Measurements from ENCODE around the gene PSENEN. TPM values are rescaled to one million over a fixed set of nuclear protein-coding genes. Genes with fewer than 3 reads are reported as not detected.

The PSENEN gene
- total RNA-seq, 1 donor from 2014 or later, result 44.7 TPM

- ATAC-seq (no peak), DNase-seq (ENCODE audit: missing footprints) (no peak)
- intact Hi-C loops (cut with DNase I), result no loop called here
Observed at GRCh38 chr19:35777086-35777841, 31.8 kb downstream of the PSENEN start.

DNA sequence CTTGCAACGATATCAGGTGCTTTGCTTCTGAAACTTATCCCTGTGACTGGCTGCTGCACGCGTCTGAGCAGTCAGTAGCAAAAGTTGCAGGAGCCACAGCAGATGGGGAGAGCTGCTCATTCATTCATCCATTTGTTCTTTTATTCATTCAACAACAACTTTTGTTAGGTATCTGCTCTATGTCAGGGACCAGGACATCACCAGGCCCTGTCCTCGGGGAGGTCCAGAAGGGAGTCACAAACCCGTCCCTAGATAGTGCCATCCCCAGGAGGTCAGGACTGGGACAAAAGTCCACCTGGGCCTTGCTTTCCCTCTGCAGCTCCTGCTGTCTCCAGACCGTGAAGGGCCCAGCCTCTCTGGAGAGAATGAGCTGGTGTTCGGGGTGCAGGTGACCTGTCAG lies 32.5 kb downstream of the PSENEN start:
- intact Hi-C loops (cut with DNase I), result no loop called here
- ATAC-seq, result no peak
- no peak for DNase-seq (ENCODE audit: missing footprints)

GRCh38 chr19:35779033-35779432 lies 33.6 kb downstream of the PSENEN start:
- no peak for DNase-seq (ENCODE audit: missing footprints)
- no peak for ATAC-seq
- intact Hi-C loops (cut with DNase I), result no loop called here

- DNase-seq (ENCODE audit: missing footprints), result no peak
- intact Hi-C loops (cut with DNase I), result no loop called here
- ATAC-seq, result no peak
Observed at GRCh38 chr19:35780058-35780457, 34.6 kb downstream of the PSENEN start.

GRCh38 chr19:35780717-35781116 lies 35.3 kb downstream of the PSENEN start:
- ATAC-seq (no peak), DNase-seq (ENCODE audit: missing footprints) (no peak)
- intact Hi-C loops (cut with DNase I), result no loop called here

- ATAC-seq (no peak), DNase-seq (ENCODE audit: missing footprints) (no peak)
- intact Hi-C loops (cut with DNase I), result no loop called here
Observed at GRCh38 chr19:35781650-35782049, 36.2 kb downstream of the PSENEN start.

DNA sequence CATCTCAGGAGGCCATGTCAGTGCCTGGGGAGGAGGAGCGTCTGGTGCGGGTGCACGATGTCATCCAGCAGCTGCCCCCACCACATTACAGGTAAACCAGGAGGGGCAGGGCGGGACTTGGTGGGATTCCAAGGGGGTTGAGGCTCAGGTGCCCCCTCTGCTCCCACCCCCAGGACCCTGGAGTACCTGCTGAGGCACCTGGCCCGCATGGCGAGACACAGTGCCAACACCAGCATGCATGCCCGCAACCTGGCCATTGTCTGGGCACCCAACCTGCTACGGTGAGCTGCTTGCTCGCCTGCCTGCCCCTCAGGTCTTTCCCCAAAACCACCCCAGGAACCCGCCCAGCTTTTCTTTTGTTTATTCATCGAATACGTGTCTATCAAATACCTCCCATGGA lies 37.1 kb downstream of the PSENEN start:
- intact Hi-C loops (cut with DNase I), result no loop called here
- DNase-seq (ENCODE audit: missing footprints) (no peak), ATAC-seq (no peak)

DNA sequence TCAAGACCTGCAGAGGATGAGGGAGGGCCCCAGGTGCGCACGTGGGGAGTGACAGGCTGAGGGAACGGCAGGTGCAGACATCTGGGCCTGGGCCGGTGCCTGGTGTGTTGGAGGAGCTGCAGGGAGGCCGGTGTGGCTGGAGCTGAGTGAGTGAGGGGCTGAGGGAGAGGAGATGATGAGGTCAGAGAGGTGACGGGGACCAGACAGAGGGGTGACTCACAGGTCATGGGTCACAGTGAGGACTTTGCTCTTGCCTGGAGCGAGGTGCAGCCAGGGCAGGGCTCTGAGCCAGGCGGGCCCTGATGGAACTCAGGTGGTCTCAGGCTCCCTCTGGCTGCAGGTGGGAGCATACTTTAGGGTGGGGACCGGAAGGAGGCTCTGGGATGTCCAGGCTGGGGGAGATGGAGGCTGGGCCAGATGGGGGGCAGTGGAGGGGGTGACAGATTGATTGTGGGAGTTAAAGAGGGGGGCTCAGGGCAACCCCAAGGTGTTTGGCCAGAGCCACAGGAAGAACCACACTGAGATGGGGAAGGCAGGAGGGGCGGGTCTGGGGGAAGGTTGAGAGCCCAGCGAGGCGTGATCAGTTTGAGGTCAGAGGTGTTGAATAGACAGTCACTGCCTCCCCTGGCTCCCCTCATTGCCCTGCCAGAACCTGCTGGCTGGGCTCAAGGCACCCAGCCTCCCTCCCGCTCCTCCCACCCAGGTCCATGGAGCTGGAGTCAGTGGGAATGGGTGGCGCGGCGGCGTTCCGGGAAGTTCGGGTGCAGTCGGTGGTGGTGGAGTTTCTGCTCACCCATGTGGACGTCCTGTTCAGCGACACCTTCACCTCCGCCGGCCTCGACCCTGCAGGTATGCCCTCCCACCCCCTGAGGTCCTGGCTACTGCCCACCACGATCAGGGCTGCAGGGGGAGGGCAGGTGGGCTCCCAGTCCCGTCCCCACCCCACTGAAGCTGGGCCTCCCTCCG lies 38.3 kb downstream of the PSENEN start:
- DNase-seq (ENCODE audit: missing footprints) (no peak), ATAC-seq (no peak)

GRCh38 chr19:35784503-35785338 lies 39.3 kb downstream of the PSENEN start:
- intact Hi-C loops (cut with DNase I), result no loop called here

More for the DNA sequence above, 38.3 kb downstream of the PSENEN start:
- intact Hi-C loops (cut with DNase I), result no loop called here

GRCh38 chr19:35785339-35785627 lies 39.8 kb downstream of the PSENEN start:
- intact Hi-C loops (cut with DNase I), result no loop called here
- no peak for DNase-seq (ENCODE audit: missing footprints)
- ATAC-seq, result no peak

More at GRCh38 chr19:35784503-35785338, 39.3 kb downstream of the PSENEN start:
- ATAC-seq (no peak), DNase-seq (ENCODE audit: missing footprints) (no peak)

DNA sequence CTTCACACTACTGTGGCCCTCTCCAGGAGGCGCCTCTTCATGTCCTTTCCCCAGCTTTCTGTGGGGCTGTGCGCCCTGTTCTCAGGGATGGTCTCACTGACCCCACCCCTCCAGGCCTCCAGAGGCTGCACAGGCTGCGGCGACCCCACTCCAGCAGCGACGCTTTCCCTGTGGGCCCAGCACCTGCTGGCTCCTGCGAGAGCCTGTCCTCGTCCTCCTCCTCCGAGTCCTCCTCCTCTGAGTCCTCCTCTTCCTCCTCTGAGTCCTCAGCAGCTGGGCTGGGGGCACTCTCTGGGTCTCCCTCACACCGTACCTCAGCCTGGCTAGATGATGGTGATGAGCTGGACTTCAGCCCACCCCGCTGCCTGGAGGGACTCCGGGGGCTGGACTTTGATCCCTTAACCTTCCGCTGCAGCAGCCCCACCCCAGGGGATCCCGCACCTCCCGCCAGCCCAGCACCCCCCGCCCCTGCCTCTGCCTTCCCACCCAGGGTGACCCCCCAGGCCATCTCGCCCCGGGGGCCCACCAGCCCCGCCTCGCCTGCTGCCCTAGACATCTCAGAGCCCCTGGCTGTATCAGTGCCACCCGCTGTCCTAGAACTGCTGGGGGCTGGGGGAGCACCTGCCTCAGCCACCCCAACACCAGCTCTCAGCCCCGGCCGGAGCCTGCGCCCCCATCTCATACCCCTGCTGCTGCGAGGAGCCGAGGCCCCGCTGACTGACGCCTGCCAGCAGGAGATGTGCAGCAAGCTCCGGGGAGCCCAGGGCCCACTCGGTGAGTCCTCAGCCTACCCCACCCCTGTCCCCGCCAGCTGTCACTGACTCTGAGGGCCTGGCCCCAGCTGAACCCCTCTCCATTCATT lies 41.1 kb downstream of the PSENEN start:
- intact Hi-C loops (cut with DNase I), result no loop called here
- no peak for ATAC-seq
- no peak for DNase-seq (ENCODE audit: missing footprints)

GRCh38 chr19:35787227-35787799 lies 41.9 kb downstream of the PSENEN start:
- intact Hi-C loops (cut with DNase I), result no loop called here
- DNase-seq (ENCODE audit: missing footprints) (no peak), ATAC-seq (no peak)

DNA sequence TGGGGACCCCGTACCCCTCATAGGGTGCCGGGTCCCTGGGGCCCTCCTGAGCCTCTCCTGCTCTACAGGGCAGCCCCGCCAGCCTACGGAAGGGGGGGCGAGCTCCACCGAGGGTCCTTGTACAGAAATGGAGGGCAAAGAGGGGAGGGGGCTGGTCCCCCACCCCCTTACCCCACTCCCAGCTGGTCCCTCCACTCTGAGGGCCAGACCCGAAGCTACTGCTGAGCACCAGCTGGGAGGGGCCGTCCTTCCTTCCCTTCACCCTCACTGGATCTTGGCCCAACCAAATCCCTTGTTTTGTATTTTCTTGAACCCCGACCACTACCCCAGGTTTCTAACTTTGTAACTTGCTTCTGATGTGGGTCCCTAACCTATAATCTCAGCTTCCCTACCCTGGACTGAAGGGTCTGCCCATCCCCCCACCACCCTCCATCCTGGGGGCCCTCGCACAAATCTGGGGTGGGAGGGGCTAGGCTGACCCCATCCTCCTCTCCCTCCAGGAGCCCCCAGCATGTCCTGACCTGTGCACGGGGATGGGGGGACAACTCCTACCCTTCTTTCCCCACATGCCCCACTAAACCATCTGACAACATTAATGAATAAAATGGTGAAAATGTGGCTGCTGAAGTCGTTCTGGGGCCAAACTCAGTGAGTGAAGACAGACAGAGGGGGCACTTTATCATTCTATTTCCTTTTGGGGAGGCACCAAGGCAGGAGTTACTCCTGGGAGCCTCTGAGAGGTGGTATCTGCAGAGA lies 42.9 kb downstream of the PSENEN start:
- DNase-seq (ENCODE audit: missing footprints) (no peak), ATAC-seq (no peak)
- intact Hi-C loops (cut with DNase I), result no loop called here

DNA sequence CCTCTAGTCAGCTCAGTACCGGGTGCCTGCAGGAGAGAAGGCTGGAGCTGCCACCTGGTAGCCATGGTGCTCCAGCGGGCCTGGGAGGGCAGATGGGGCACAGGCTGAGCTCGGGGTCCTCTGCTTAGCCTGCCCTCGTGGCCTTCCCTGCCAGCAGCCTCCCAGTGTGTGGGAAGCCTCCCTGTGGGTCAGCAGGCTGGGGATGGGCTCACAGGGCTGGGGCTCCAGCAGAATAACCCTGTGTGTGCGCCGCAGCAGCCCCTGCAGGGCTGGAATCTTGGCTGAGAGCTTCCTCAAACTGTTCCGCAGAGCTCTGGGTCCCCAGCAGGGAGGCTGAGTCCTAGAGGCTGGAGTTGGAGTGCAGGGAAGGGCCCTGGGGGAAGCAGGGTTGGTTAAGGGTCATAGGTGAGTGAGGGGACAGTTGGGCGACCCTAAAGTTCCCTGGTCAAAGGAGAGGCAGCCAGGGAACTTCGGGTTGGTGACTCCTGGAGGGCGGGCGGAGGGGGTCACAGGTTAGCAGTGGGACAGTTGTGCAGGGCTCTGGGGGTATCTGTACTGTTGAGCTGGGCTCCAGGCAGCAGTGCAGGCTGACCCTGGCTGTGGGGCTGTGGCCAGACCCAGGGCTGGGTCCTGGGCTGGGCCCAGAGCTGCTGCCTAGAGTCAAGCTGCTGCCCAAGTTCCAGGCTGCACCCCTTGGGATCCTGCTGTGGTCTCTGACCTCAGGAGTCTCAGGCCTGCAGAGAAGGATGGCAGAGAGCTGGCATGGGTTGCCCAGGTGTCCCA lies 43.9 kb downstream of the PSENEN start:
- no peak for ATAC-seq
- no peak for DNase-seq (ENCODE audit: missing footprints)
- intact Hi-C loops (cut with DNase I), result no loop called here

GRCh38 chr19:35789978-35790944 lies 44.8 kb downstream of the PSENEN start:
- no peak for DNase-seq (ENCODE audit: missing footprints)
- intact Hi-C loops (cut with DNase I), result no loop called here
- no peak for ATAC-seq
